VCaP (cell line): ENCODE measurements around the gene NFKBIB.

Experiments used
- H3K27ac ChIP-seq: fragments of 450-650 bp; 2 replicates; pipeline ENCODE4 v1.5.1; 2017
- TF ChIP-seq, protein P1 (sequence below): fragments of 450-650 bp; conservative IDR thresholded peaks from 2 replicates; pipeline ENCODE4 v1.5.1; 2017; ENCODE audit warnings: mild to moderate bottlenecking, moderate library complexity

NFKBIB gene

GRCh38 chr19:38856813-38857212 lies 43.0 kb upstream of the NFKBIB start:
- H3K27ac ChIP-seq, result no peak overlapping the region
- TF ChIP-seq, protein P1, sequence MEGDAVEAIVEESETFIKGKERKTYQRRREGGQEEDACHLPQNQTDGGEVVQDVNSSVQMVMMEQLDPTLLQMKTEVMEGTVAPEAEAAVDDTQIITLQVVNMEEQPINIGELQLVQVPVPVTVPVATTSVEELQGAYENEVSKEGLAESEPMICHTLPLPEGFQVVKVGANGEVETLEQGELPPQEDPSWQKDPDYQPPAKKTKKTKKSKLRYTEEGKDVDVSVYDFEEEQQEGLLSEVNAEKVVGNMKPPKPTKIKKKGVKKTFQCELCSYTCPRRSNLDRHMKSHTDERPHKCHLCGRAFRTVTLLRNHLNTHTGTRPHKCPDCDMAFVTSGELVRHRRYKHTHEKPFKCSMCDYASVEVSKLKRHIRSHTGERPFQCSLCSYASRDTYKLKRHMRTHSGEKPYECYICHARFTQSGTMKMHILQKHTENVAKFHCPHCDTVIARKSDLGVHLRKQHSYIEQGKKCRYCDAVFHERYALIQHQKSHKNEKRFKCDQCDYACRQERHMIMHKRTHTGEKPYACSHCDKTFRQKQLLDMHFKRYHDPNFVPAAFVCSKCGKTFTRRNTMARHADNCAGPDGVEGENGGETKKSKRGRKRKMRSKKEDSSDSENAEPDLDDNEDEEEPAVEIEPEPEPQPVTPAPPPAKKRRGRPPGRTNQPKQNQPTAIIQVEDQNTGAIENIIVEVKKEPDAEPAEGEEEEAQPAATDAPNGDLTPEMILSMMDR, result no peak

- H3K27ac ChIP-seq, result 0 out of 2 replicates have a peak overlapping the region, but pooled peaks have one; percentile 1
Observed at GRCh38 chr19:38859631-38860204, 40.1 kb upstream of the NFKBIB start.

DNA sequence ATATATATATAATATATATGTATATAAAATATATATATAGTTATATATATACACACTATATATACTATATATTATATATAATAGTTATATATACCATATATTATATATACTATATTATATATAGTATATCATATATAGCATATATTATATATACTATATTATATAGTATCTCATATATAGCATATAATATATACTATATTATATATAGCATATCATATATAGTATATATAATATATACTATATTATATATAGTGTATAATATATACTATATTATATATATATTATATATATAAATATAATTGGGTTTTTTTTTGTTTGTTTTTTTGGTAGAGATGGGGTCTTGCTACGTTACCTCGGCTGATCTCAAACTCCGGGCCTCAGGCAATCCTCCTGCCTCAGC lies 38.4 kb upstream of the NFKBIB start:
- peak overlapping the region; percentile 89 for H3K27ac ChIP-seq
- TF ChIP-seq, protein P1, result no peak

DNA sequence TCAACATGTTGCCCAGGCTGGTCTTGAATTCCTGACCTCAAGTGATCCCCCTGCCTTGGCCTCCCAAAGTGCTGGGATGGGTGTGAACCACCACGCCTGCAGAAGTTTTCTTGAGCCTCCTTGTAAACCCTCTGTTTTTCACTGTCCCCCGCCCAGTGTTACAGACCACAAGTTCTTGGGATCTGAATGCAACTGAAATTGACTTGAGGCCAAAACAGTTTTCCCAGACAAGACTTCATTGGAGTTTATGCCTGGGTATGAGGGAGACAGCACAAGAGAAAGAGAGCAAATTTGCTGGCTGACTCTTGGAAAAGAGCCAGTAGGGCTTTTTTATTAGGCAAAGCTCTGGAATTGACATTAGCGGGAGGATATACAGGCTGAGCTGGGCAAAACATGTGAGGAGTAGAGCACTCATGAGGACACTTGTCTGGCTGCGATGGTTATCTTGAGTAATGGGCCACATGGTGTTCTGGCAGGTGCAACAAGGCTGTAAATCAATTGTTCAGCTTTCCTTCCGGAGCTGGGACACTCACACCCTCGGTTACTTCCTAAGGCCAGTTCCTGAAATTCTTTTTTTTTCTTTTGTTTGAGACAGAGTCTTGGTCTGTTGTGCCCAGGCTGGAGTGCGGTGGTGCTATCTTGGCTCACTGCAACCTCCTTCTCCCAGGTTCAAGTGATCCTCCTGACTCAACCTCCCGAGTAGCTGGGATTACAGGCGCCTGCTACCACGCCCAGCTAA lies 37.3 kb upstream of the NFKBIB start:
- peak overlapping the region; percentile 89 for H3K27ac ChIP-seq
- TF ChIP-seq, protein P1, result no peak

DNA sequence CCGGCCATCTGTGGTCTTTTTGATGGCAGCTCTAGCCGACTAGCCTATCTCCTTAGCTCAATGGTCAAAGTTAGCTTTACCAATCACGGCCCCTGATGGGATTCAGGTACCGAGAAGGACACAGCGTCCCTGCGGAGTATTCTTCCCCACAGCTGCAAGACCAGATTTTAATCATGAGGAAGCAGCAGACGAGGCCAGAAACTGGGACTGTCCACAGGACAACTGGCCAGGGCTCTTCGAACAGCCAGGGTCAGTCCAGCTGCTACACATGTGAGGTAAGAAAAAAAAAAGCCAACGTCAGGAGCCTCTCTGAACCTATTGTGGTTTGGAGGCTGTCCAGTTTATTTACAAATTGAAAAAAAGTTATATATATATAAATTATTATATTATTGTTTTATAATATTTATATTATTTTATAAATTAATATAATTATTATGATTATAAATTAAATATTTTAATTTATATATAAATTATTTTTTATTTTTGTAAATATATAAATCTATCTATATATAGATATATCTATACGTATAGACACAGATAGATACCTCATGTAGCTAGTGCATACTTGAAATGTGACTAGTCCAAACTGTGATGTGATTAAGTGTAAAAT lies 32.5 kb upstream of the NFKBIB start:
- no peak overlapping the region for H3K27ac ChIP-seq
- TF ChIP-seq, protein P1, result no peak

DNA sequence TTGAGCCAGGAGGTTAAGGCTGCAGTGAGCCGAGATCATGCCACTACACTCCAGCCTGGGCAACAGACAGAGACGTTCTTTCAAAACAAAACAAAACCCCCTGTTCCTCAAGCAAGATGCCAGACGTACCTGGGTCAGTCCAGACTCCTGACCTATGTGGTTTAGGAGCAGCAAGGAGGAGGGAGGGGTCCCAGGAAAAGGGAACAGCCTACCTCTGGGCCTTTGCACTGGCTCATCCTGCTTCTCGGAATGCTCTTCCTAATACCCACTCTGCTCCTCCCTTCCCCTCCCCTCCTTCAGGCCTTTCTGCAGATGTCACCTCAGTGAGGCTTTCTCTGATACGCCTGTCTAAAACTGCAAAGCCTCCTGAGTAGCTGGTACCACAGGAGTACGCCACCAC lies 31.2 kb upstream of the NFKBIB start:
- no peak overlapping the region for H3K27ac ChIP-seq
- TF ChIP-seq, protein P1, result no peak

GRCh38 chr19:38869160-38869835 lies 30.5 kb upstream of the NFKBIB start:
- H3K27ac ChIP-seq, result no peak overlapping the region; the same call in 1 of the 2 replicates
- TF ChIP-seq, protein P1, result no peak
